H1 (cell line): Measurements from ENCODE around the gene PAX3. TPM values are rescaled to one million over a fixed set of nuclear protein-coding genes. Genes with fewer than 3 reads are reported as not detected.

ENCODE experiments used
- CTCF ChIA-PET: fragments of 300-600 bp; sonication (Branson Sonifier 250); formaldehyde crosslinking; loops from one replicate; lab custom pipeline; 2021; ENCODE audit not compliant: partially characterized antibody; lab: Charles Lee
- POLR2A ChIA-PET: fragments of 300-600 bp; sonication (Branson Sonifier 250); formaldehyde crosslinking; loops from one replicate; lab custom pipeline; 2021; ENCODE audit warnings: inconsistent platforms; ENCODE audit not compliant: partially characterized antibody; lab: Charles Lee
- DNase-seq, 2 experiments: peaks; one replicate each; pipeline versions ENCODE4 v3.0.0 to v3.0.0-alpha.2; 2010 to 2022; ENCODE audit warnings: low spot score in 2 of 2, low read depth in 1 of 2, mixed read lengths in 1 of 2
- FAIRE-seq: peaks from 2 replicates; lab custom pipeline; 2011; peaks lifted over from hg19 to GRCh38; lab: Jason Lieb, UNC
- H2AFZ ChIP-seq: 2 replicates; pipeline ENCODE4 v1.8.1; 2012; ENCODE audit warnings: low read length, inconsistent platforms
- H2AK5ac ChIP-seq: 2 replicates; pipeline ENCODE4 v1.6.1; 2013; ENCODE audit warnings: low read depth, low read length
- H2BK120ac ChIP-seq: replicated peaks from 2 replicates; pipeline ENCODE3; 2013; ENCODE audit warnings: low read depth, low read length, inconsistent platforms
- H2BK12ac ChIP-seq: 2 replicates; pipeline ENCODE4 v1.6.1; 2013; ENCODE audit warnings: low read depth, low read length
- H2BK15ac ChIP-seq: 2 replicates; pipeline ENCODE4 v1.6.1; 2013; ENCODE audit warnings: low read length
- H2BK20ac ChIP-seq: 2 replicates; pipeline ENCODE4 v1.6.1; 2013; ENCODE audit warnings: low read length
- H2BK5ac ChIP-seq: 2 replicates; pipeline ENCODE4 v1.6.1; 2013; ENCODE audit warnings: low read depth, low read length
- H3K14ac ChIP-seq: 2 replicates; pipeline ENCODE4 v1.6.1; 2013; ENCODE audit warnings: inconsistent platforms; ENCODE audit not compliant: insufficient read length
- H3K18ac ChIP-seq: 2 replicates; pipeline ENCODE4 v1.6.1; 2013; ENCODE audit warnings: low read length; ENCODE audit errors: extremely low read depth
- H3K23ac ChIP-seq: 2 replicates; pipeline ENCODE4 v1.6.1; 2013; ENCODE audit warnings: inconsistent platforms; ENCODE audit not compliant: insufficient read length
- H3K23me2 ChIP-seq: 2 replicates; pipeline ENCODE4 v1.6.1; 2013; ENCODE audit warnings: low read depth, low read length
- H3K27ac ChIP-seq: 2 replicates; pipeline ENCODE4 v1.6.1; 2011; ENCODE audit warnings: low read depth, low read length, inconsistent platforms
- H3K27me3 ChIP-seq, 4 experiments: replicated peaks in 1 of 4; 1 replicate in 1 of 4; 2 replicates in 3 of 4; pipeline versions ENCODE4 v1.6.1 to v1.8.1; 2011 to 2013; ENCODE audit warnings: low read length in 3 of 4, mild to moderate bottlenecking in 3 of 4, inconsistent platforms in 2 of 4, mixed read lengths in 2 of 4, moderate library complexity in 1 of 4; ENCODE audit not compliant: control insufficient read depth in 3 of 4, insufficient read depth in 3 of 4; ENCODE audit errors: extremely low read depth in 1 of 4
- H3K36me3 ChIP-seq, 4 experiments: 2 replicates each; pipeline versions ENCODE4 v1.6.1 to v1.8.1; 2011 to 2013; ENCODE audit warnings: mild to moderate bottlenecking in 4 of 4, low read length in 3 of 4, moderate library complexity in 2 of 4, control low read depth in 1 of 4, inconsistent platforms in 1 of 4; ENCODE audit not compliant: insufficient read depth in 4 of 4, control insufficient read depth in 2 of 4
- H3K4ac ChIP-seq: replicated peaks from 2 replicates; pipeline ENCODE3; 2013; ENCODE audit warnings: low read length, low read depth, mixed read lengths, inconsistent platforms; ENCODE audit not compliant: insufficient read length
- H3K4me1 ChIP-seq, 4 experiments: replicated peaks in 1 of 4; 1 replicate in 1 of 4; 2 replicates in 3 of 4; pipeline versions ENCODE4 v1.6.1 to v1.8.1; 2011 to 2013; ENCODE audit warnings: low read length in 3 of 4, inconsistent platforms in 2 of 4, mixed read lengths in 1 of 4; ENCODE audit not compliant: insufficient read depth in 4 of 4, control insufficient read depth in 3 of 4
- H3K4me2 ChIP-seq, 2 experiments: 2 replicates each; pipeline versions ENCODE4 v1.6.1 to v1.8.1; 2011 to 2013; ENCODE audit warnings: low read depth in 2 of 2, low read length in 2 of 2, control low read depth in 1 of 2, inconsistent platforms in 1 of 2, mild to moderate bottlenecking in 1 of 2; ENCODE audit not compliant: insufficient read depth in 1 of 2
- H3K4me3 ChIP-seq, 4 experiments: fragments of 200-600, 300-600 bp in 1 of 4; sonication (generic), shearing (Covaris generic), sonication (Bioruptor Twin) in 1 of 4; 2 replicates each; pipeline versions ENCODE4 v1.5.1 to v1.8.1; 2011 to 2016; ENCODE audit warnings: low read length in 4 of 4, low read depth in 3 of 4, control low read depth in 2 of 4, inconsistent platforms in 2 of 4, mild to moderate bottlenecking in 2 of 4, mixed read lengths in 1 of 4, moderate library complexity in 1 of 4; ENCODE audit not compliant: insufficient read depth in 2 of 4; ENCODE audit errors: extremely low read depth in 1 of 4
- H3K56ac ChIP-seq: replicated peaks from 2 replicates; pipeline ENCODE3; 2013; ENCODE audit warnings: low read depth, mild to moderate bottlenecking, mixed read lengths, low read length, inconsistent platforms; ENCODE audit not compliant: insufficient read length
- H3K79me1 ChIP-seq: 2 replicates; pipeline ENCODE4 v1.6.1; 2013; ENCODE audit warnings: low read depth, low read length, control low read depth
- H3K79me2 ChIP-seq, 2 experiments: 2 replicates each; pipeline versions ENCODE4 v1.6.1 to v1.8.1; 2012 to 2013; ENCODE audit warnings: low read length in 2 of 2, mild to moderate bottlenecking in 2 of 2, inconsistent platforms in 1 of 2; ENCODE audit not compliant: insufficient read depth in 2 of 2, control insufficient read depth in 1 of 2
- H3K9ac ChIP-seq, 4 experiments: replicated peaks in 1 of 4; 1 replicate in 1 of 4; 2 replicates in 3 of 4; pipeline versions ENCODE4 v1.6.1 to v1.8.1; 2011 to 2013; ENCODE audit warnings: low read depth in 3 of 4, low read length in 3 of 4, control low read depth in 2 of 4, mild to moderate bottlenecking in 2 of 4, moderate library complexity in 2 of 4, inconsistent platforms in 1 of 4; ENCODE audit errors: extremely low read depth in 1 of 4
- H3K9me3 ChIP-seq, 2 experiments: 2 replicates each; pipeline versions ENCODE4 v1.6.1 to v1.8.1; 2012 to 2013; ENCODE audit warnings: mild to moderate bottlenecking in 2 of 2, moderate library complexity in 2 of 2, control low read depth in 1 of 2, inconsistent platforms in 1 of 2, low read depth in 1 of 2, low read length in 1 of 2, mixed read lengths in 1 of 2; ENCODE audit not compliant: insufficient read depth in 2 of 2
- H4K20me1 ChIP-seq, 2 experiments: replicated peaks in 1 of 2; 2 replicates each; pipeline versions ENCODE3 to v1.8.1; 2011 to 2013; ENCODE audit warnings: inconsistent platforms in 2 of 2, low read length in 2 of 2, mild to moderate bottlenecking in 1 of 2; ENCODE audit not compliant: insufficient read depth in 2 of 2, control insufficient read depth in 1 of 2
- H4K5ac ChIP-seq: 2 replicates; pipeline ENCODE4 v1.6.1; 2013; ENCODE audit warnings: low read length, low read depth, mixed read lengths, inconsistent platforms; ENCODE audit not compliant: insufficient read length
- H4K8ac ChIP-seq: 2 replicates; pipeline ENCODE4 v1.8.0; 2013; ENCODE audit warnings: mild to moderate bottlenecking, moderate library complexity, low read length, inconsistent platforms; ENCODE audit not compliant: insufficient read depth; ENCODE audit errors: extremely low read depth
- H4K91ac ChIP-seq: replicated peaks from 2 replicates; pipeline ENCODE3; 2013; ENCODE audit warnings: low read length, mixed read lengths, inconsistent platforms; ENCODE audit not compliant: insufficient read length
- BACH1 ChIP-seq: IDR thresholded peaks from 2 replicates; pipeline ENCODE4 v1.6.1; 2012; ENCODE audit warnings: low read length, improper control_type of control experiment
- CBX8 ChIP-seq: fragments of 300-800, 300-1000 bp; sonication (generic); IDR thresholded peaks from 2 replicates; pipeline ENCODE4 v1.7.1; 2016; ENCODE audit warnings: low read depth, low read length, borderline replicate concordance
- JUN ChIP-seq: IDR thresholded peaks from 2 replicates; pipeline ENCODE4 v1.6.1; 2011; ENCODE audit warnings: low read depth, mild to moderate bottlenecking, improper control_type of control experiment, low read length
- JUND ChIP-seq: IDR thresholded peaks from 2 replicates; pipeline ENCODE4 v1.6.1; 2011; ENCODE audit warnings: mild to moderate bottlenecking, improper control_type of control experiment, low read length
- KDM5A ChIP-seq: fragments of 200-600 bp; IDR thresholded peaks from 2 replicates; pipeline ENCODE4 v1.7.1; 2012; ENCODE audit warnings: mild to moderate bottlenecking, low read length, inconsistent platforms, mixed read lengths
- PHF8 ChIP-seq: fragments of 200-600 bp; sonication (generic); conservative IDR thresholded peaks from 2 replicates; pipeline ENCODE4 v1.7.1; 2012; ENCODE audit warnings: low read depth, mild to moderate bottlenecking, inconsistent platforms, low read length, moderate library complexity
- RAD21 ChIP-seq, 2 experiments: IDR thresholded peaks in 1 of 2; conservative IDR thresholded peaks in 1 of 2; 2 replicates each; pipeline ENCODE4 v1.6.1; 2011; ENCODE audit warnings: low read depth in 2 of 2, low read length in 2 of 2, improper control_type of control experiment in 1 of 2, inconsistent platforms in 1 of 2, mild to moderate bottlenecking in 1 of 2, moderate library complexity in 1 of 2
- RFX5 ChIP-seq: IDR thresholded peaks from 2 replicates; pipeline ENCODE4 v1.6.1; 2011; ENCODE audit warnings: low read depth, low read length, improper control_type of control experiment, borderline replicate concordance
- RXRA ChIP-seq: IDR thresholded peaks from 2 replicates; pipeline ENCODE4 v1.6.1; 2011; ENCODE audit warnings: low read depth, mild to moderate bottlenecking, low read length, moderate library complexity; ENCODE audit not compliant: insufficient read depth
- TAF7 ChIP-seq: optimal IDR thresholded peaks from 2 replicates; pipeline ENCODE3; 2011; ENCODE audit warnings: low read depth, mild to moderate bottlenecking, inconsistent platforms, low read length, moderate library complexity, borderline replicate concordance
- YY1 ChIP-seq: IDR thresholded peaks from 2 replicates; pipeline ENCODE4 v1.6.1; 2011; ENCODE audit warnings: low read depth, mild to moderate bottlenecking, low read length
- WGBS, 2 experiments: shearing (Covaris generic) in 1 of 2; methylation state at CpG; one replicate each; pipeline versions ENCODE4 v1.1.6 to v1.1.7; 2013 to 2015; ENCODE audit warnings: low lambda C conversion rate in 2 of 2, mixed read lengths in 2 of 2, inconsistent platforms in 1 of 2, low coverage in 1 of 2, missing lambda C conversion rate in 1 of 2; ENCODE audit not compliant: insufficient replicate concordance in 2 of 2, insufficient coverage in 1 of 2, insufficient read length in 1 of 2; ENCODE audit errors: extremely low coverage in 1 of 2, missing lambda C conversion rate in 1 of 2; 5-methylcytosine and 5-hydroxymethylcytosine counted together
- polyA plus RNA-seq, 7 experiments: library from polyadenylated mRNA; depleted of rRNA in 3 of 7; stranded (reverse) in 5 of 7; unstranded in 2 of 7; fragments of >200 nt in 5 of 7; fragments of 200-250 nt in 2 of 7; gene quantifications; 1 replicate in 5 of 7; 2 replicates in 1 of 7; 4 replicates in 1 of 7; pipeline versions ENCODE4 v1.2.1 to v1.2.3, GENCODE V29; 2011 to 2013; ENCODE audit warnings: missing spikeins in 2 of 7, mixed read lengths in 2 of 7
- total RNA-seq: library from RNA; stranded (reverse); fragmentation: NEBNext Ultra II Directional; extraction: Animal tissue kit (Norgen Biotek cat#: 25700); gene quantifications from 2 replicates; pipeline ENCODE4 v1.2.1, GENCODE V29; 2021
- TF ChIP-seq, protein P1 (sequence below): IDR thresholded peaks from 2 replicates; pipeline ENCODE4 v1.6.1; 2012; ENCODE audit warnings: inconsistent platforms
- TF ChIP-seq, protein P2 (sequence below): IDR thresholded peaks from 2 replicates; pipeline ENCODE4 v1.6.1; 2012; ENCODE audit warnings: inconsistent platforms

PAX3 gene
- total and polyA plus RNA-seq, 2 of the 8 experiments (the other 6 are each of a cell fraction or from before 2014, with no cell fraction given) = 0.33 TPM; not detected in 1

DNA sequence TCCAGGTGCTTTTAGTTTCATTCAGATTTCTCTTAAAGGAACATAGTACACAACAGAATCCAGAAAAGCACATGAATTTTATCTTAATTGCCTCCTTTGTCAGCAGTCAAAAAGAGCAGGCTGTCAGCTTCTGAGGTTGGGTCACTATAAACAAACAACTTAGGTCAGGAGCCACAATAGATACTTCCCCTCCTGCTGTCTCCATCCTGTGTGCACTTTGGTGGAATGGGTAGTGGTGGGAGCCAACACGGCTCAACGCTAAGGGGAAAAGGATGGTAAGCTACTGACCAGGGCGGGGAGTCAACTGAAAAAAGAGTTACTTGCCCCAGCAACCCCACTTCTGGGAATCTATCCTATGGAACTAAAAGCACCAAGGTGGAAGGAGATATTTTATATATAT, 121.9 kb downstream of the PAX3 start:
- no peaks in the 10 kb centered on the region for H3K9me3 ChIP-seq
- FAIRE-seq = no peak
- ChIA-PET POLR2A (no interaction called here), CTCF (interaction anchor here (1.0 kb wide), 1 partner anchor 8 kb away, joined by 3 read pairs; no protein-coding TSS in a partner anchor)
- H3K4me1 ChIP-seq = peaks cover 0 to 3% (median 0%) of the 10 kb centered on the region in 4 experiments; a peak in 1 of 7 replicates
- no peaks in the 10 kb centered on the region for H3K79me2 ChIP-seq
- H2BK5ac ChIP-seq = no peak overlapping the region
- no peak overlapping the region for H3K23ac ChIP-seq
- H2BK12ac ChIP-seq = no peak overlapping the region
- H3K23me2 ChIP-seq = no peaks in the 10 kb centered on the region
- H3K9ac ChIP-seq = no peak overlapping the region
- WGBS, 2 experiments = 67% methylated on average over 3 of the region's 3 CpGs; no CpG with 5 or more reads in 1 of the 2 experiments
- H3K36me3 ChIP-seq = no peaks in the 10 kb centered on the region; a peak in 1 of 8 replicates
- no peak overlapping the region for H2BK20ac ChIP-seq
- no peak for DNase-seq
- H3K27ac ChIP-seq = no peak overlapping the region
- H2AFZ ChIP-seq = no peak overlapping the region
- no peak overlapping the region for H4K91ac ChIP-seq
- H3K4me2 ChIP-seq = no peak overlapping the region
- no peak overlapping the region for H3K4me3 ChIP-seq
- no peak overlapping the region for H2BK120ac ChIP-seq
- H2AK5ac ChIP-seq = no peak overlapping the region
- H3K14ac ChIP-seq = no peak overlapping the region
- no peaks in the 10 kb centered on the region; a peak in 1 of 7 replicates for H3K27me3 ChIP-seq
- no peak overlapping the region for H3K18ac ChIP-seq
- H2BK15ac ChIP-seq = no peak overlapping the region
- H4K20me1 ChIP-seq = no peaks in the 10 kb centered on the region
- H4K8ac ChIP-seq = no peak overlapping the region
- H3K79me1 ChIP-seq = no peaks in the 10 kb centered on the region
- H3K4ac ChIP-seq = no peak overlapping the region
- no peak overlapping the region for H4K5ac ChIP-seq
- no peak overlapping the region for H3K56ac ChIP-seq
- TF ChIP-seq YY1 (no peak), JUN (no peak), PHF8 (no peak), RXRA (no peak), CBX8 (no peak), TAF7 (no peak), RFX5 (no peak), JUND (no peak), BACH1 (no peak), RAD21 (IDR thresholded peaks at IDR 0.05 in 1 of 2, conservative IDR thresholded peaks at IDR 0.05 in 1 of 2; ENCODE audit: low read depth in 2 of 2, low read length in 2 of 2) (no peak), KDM5A (no peak)
- TF ChIP-seq, protein P1, sequence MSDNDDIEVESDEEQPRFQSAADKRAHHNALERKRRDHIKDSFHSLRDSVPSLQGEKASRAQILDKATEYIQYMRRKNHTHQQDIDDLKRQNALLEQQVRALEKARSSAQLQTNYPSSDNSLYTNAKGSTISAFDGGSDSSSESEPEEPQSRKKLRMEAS = no peak
- TF ChIP-seq, protein P2, sequence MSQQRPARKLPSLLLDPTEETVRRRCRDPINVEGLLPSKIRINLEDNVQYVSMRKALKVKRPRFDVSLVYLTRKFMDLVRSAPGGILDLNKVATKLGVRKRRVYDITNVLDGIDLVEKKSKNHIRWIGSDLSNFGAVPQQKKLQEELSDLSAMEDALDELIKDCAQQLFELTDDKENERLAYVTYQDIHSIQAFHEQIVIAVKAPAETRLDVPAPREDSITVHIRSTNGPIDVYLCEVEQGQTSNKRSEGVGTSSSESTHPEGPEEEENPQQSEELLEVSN = no peak
